ENCODE data around the gene HIBADH.

DNA sequence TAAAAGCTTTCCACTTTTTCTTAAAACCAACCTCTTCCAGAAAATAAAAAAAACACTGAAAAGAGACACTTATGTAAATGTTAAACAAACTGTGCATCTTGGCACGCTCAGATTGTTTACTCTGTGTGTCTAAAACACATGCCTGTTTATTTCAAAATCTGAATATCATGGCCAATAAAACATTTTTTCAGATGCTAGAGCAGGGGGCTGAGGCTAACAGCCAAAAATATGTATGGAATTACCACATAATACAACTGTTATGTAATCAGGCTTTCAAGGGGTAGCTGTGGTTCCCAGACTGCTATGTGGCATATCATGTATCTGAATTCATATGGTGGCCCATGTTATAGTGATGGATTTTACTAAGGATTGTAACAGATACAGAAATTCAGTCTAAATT is 130.4 kb downstream of the HIBADH start:
- TF ChIP-seq, protein P1, sequence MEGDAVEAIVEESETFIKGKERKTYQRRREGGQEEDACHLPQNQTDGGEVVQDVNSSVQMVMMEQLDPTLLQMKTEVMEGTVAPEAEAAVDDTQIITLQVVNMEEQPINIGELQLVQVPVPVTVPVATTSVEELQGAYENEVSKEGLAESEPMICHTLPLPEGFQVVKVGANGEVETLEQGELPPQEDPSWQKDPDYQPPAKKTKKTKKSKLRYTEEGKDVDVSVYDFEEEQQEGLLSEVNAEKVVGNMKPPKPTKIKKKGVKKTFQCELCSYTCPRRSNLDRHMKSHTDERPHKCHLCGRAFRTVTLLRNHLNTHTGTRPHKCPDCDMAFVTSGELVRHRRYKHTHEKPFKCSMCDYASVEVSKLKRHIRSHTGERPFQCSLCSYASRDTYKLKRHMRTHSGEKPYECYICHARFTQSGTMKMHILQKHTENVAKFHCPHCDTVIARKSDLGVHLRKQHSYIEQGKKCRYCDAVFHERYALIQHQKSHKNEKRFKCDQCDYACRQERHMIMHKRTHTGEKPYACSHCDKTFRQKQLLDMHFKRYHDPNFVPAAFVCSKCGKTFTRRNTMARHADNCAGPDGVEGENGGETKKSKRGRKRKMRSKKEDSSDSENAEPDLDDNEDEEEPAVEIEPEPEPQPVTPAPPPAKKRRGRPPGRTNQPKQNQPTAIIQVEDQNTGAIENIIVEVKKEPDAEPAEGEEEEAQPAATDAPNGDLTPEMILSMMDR (IDR thresholded peaks at IDR 0.05), result no peak
- TF ChIP-seq POLR2A (IDR thresholded peaks at IDR 0.05), result no peak

All from testis (tissue), 2 donors.